B cell (primary cell): Measurements from ENCODE around the gene PCSK6. TPM values are rescaled to one million over a fixed set of nuclear protein-coding genes. Genes with fewer than 3 reads are reported as not detected.

Experiments
- ATAC-seq: fragments of 200-7000 bp; cut with Tn5 transposase; one replicate; pipeline ENCODE4 v1.10.0; 2021; ENCODE audit warnings: low read depth, mild to moderate bottlenecking, moderate number of reproducible peaks, moderate library complexity
- CTCF ChIA-PET: fragments of 350-600 bp; sonication (Branson Sonifier 250); formaldehyde crosslinking; loops from one replicate; lab custom pipeline; 2021; ENCODE audit warnings: antibody characterized with exemption, inconsistent platforms; lab: Charles Lee
- POLR2A ChIA-PET: fragments of 350-600 bp; sonication (Branson Sonifier 250); formaldehyde crosslinking; loops from one replicate; lab custom pipeline; 2021; ENCODE audit warnings: antibody characterized with exemption; lab: Charles Lee
- DNase-seq: peaks from one replicate; pipeline ENCODE4 v3.0.0; 2013
- H2AFZ ChIP-seq: 2 replicates; pipeline ENCODE4 v1.6.1; 2012; ENCODE audit warnings: mild to moderate bottlenecking, low read depth, low read length; ENCODE audit not compliant: insufficient read depth, poor library complexity, severe bottlenecking
- H3K27ac ChIP-seq, 2 donors: 1 replicate in 1 of 2; 2 replicates in 1 of 2; pipeline ENCODE4 v1.5.1; 2012 to 2013; ENCODE audit warnings: low read length in 2 of 2, mild to moderate bottlenecking in 2 of 2, moderate library complexity in 1 of 2
- H3K27me3 ChIP-seq, 4 experiments: fragments of 200-600 bp in 1 of 4; sonication (generic) in 1 of 4; replicated peaks in 1 of 4; 1 replicate in 2 of 4; 2 replicates in 2 of 4; pipeline versions ENCODE4 v1.6.1 to v1.7.0; 2013 to 2016; ENCODE audit warnings: low read length in 3 of 4, mild to moderate bottlenecking in 2 of 4, mixed read lengths in 1 of 4, moderate library complexity in 1 of 4; ENCODE audit not compliant: insufficient read depth in 4 of 4, control insufficient read depth in 3 of 4; ENCODE audit errors: control extremely low read depth in 1 of 4
- H3K36me3 ChIP-seq, 2 experiments: replicated peaks in 1 of 2; 1 replicate in 1 of 2; 2 replicates in 1 of 2; pipeline versions ENCODE4 v1.6.1 to v1.7.1; 2013; ENCODE audit warnings: low read length in 1 of 2; ENCODE audit not compliant: insufficient read depth in 2 of 2, control insufficient read depth in 1 of 2; ENCODE audit errors: control extremely low read depth in 1 of 2, extremely low read depth in 1 of 2
- H3K4me1 ChIP-seq, 2 donors: fragments of 200-600 bp in 1 of 2; sonication (generic) in 1 of 2; 1 replicate in 1 of 2; 2 replicates in 1 of 2; pipeline versions ENCODE4 v1.5.1 to v1.6.1; 2013 to 2017; ENCODE audit warnings: low read length in 2 of 2; ENCODE audit not compliant: control insufficient read depth in 2 of 2, insufficient read depth in 2 of 2
- H3K4me2 ChIP-seq: replicated peaks from 2 replicates; pipeline ENCODE3; 2012; ENCODE audit warnings: mild to moderate bottlenecking, low read depth, low read length; ENCODE audit not compliant: poor library complexity, severe bottlenecking
- H3K4me3 ChIP-seq, 5 experiments: fragments of 200-600 bp in 1 of 5; sonication (generic) in 1 of 5; 1 replicate in 3 of 5; 2 replicates in 2 of 5; pipeline versions ENCODE4 v1.5.1 to v1.7.0; 2011 to 2016; ENCODE audit warnings: low read length in 4 of 5, mild to moderate bottlenecking in 4 of 5, low read depth in 2 of 5, control low read depth in 1 of 5, moderate library complexity in 1 of 5; ENCODE audit not compliant: insufficient read depth in 1 of 5; ENCODE audit errors: control extremely low read depth in 1 of 5, extremely low read depth in 1 of 5
- H3K79me2 ChIP-seq: fragments of 200-600 bp; sonication (generic); one replicate; pipeline ENCODE4 v1.6.0; 2016; ENCODE audit warnings: low read length; ENCODE audit not compliant: control insufficient read depth, insufficient read depth
- H3K9ac ChIP-seq: fragments of 200-600 bp; sonication (generic); 2 replicates; pipeline ENCODE4 v1.6.1; 2017; ENCODE audit warnings: mild to moderate bottlenecking, low read length, moderate library complexity
- H3K9me3 ChIP-seq, 3 donors: one replicate each; pipeline versions ENCODE4 v1.6.1 to v1.7.1; 2013; ENCODE audit warnings: low read length in 2 of 3; ENCODE audit not compliant: control insufficient read depth in 2 of 3, insufficient read depth in 1 of 3; ENCODE audit errors: control extremely low read depth in 1 of 3
- H4K20me1 ChIP-seq: 2 replicates; pipeline ENCODE4 v1.6.0; 2012; ENCODE audit warnings: mild to moderate bottlenecking, low read length; ENCODE audit not compliant: insufficient read depth, control insufficient read depth, poor library complexity, severe bottlenecking
- H3K27ac Mint-ChIP-seq: one replicate; pipeline ENCODE4 v1.8.0; 2021; ENCODE audit warnings: mixed read lengths
- H3K27me3 Mint-ChIP-seq: one replicate; pipeline ENCODE4 v1.8.0; 2021; ENCODE audit warnings: mixed read lengths
- H3K4me1 Mint-ChIP-seq: one replicate; pipeline ENCODE4 v1.8.0; 2021; ENCODE audit warnings: mixed read lengths
- H3K4me3 Mint-ChIP-seq: one replicate; pipeline ENCODE4 v1.8.0; 2021; ENCODE audit warnings: mixed read lengths
- H3K9me3 Mint-ChIP-seq: one replicate; pipeline ENCODE4 v1.8.0; 2022; ENCODE audit warnings: mixed read lengths; ENCODE audit not compliant: insufficient read depth
- CTCF ChIP-seq: fragments of 200-600 bp; IDR thresholded peaks from one replicate; pipeline ENCODE4 v1.8.0; 2022; ENCODE audit warnings: antibody characterized with exemption, mild to moderate bottlenecking
- EZH2 ChIP-seq: IDR thresholded peaks from 2 replicates; pipeline ENCODE4 v1.6.1; 2012; ENCODE audit warnings: borderline replicate concordance, low read depth, mild to moderate bottlenecking, moderate library complexity, low read length; ENCODE audit not compliant: insufficient read depth, poor library complexity, severe bottlenecking
- WGBS: methylation state at CpG from one replicate; pipeline ENCODE4 v1.1.5; 2013; ENCODE audit warnings: missing lambda C conversion rate; ENCODE audit not compliant: insufficient coverage; 5-methylcytosine and 5-hydroxymethylcytosine counted together
- intact Hi-C: fragments of 100-400 bp; cut with micrococcal nuclease; formaldehyde crosslinking; loops from one replicate; pipeline ENCODE4 v1.10.0; 2022
- polyA plus RNA-seq: library from polyadenylated mRNA; depleted of rRNA; stranded (reverse); fragments of >200 nt; gene quantifications from 2 replicates; pipeline ENCODE4 v1.2.3, GENCODE V29; 2012
- total RNA-seq, 2 donors: library from RNA; stranded (reverse); fragments of 120-200 nt in 1 of 2; gene quantifications; 1 replicate in 1 of 2; 2 replicates in 1 of 2; pipeline versions ENCODE4 v1.2.3 to v1.2.4, GENCODE V29; 2013 to 2022

PCSK6 gene
- total and polyA plus RNA-seq, 2 donors (not counting 1 experiment from before 2014, with no cell fraction given), result 0.66 to 1.6 TPM

GRCh38 chr15:101459579-101460300, 29.8 kb downstream of the PCSK6 start:
- Mint-ChIP-seq H3K4me1 (no peaks in the 10 kb centered on the region), H3K4me3 (no peak overlapping the region), H3K9me3 (no peaks in the 10 kb centered on the region), H3K27me3 (peaks cover 24% of the 10 kb centered on the region), H3K27ac (no peak overlapping the region)
- H3K4me3 ChIP-seq, result no peak overlapping the region
- H3K9me3 ChIP-seq, result no peaks in the 10 kb centered on the region
- no peaks in the 10 kb centered on the region for H3K79me2 ChIP-seq
- 93% methylated on average over 8 of the region's 12 CpGs for WGBS
- CTCF ChIA-PET, result no interaction called here
- no peaks in the 10 kb centered on the region for H4K20me1 ChIP-seq
- no peak overlapping the region for H2AFZ ChIP-seq
- H3K9ac ChIP-seq, result no peak overlapping the region
- TF ChIP-seq EZH2, result no peak
- no peak for TF ChIP-seq CTCF
- ATAC-seq, result no peak
- POLR2A ChIA-PET, result no interaction called here
- intact Hi-C loops, result no loop called here
- DNase-seq, result no peak
- no peak overlapping the region for H3K4me2 ChIP-seq
- no peak overlapping the region for H3K27ac ChIP-seq
- no peaks in the 10 kb centered on the region for H3K4me1 ChIP-seq
- no peaks in the 10 kb centered on the region for H3K36me3 ChIP-seq
- peaks cover 0 to 8% (median under 1%) of the 10 kb centered on the region in 4 experiments for H3K27me3 ChIP-seq

- Histone ChIP-seq H3K27ac (no peak overlapping the region), H3K4me2 (no peak overlapping the region), H3K9ac (no peak overlapping the region), H3K36me3 (no peaks in the 10 kb centered on the region), H3K27me3 (peaks cover 0 to 8% (median 0%) of the 10 kb centered on the region in 4 experiments), H4K20me1 (no peaks in the 10 kb centered on the region), H3K4me1 (no peaks in the 10 kb centered on the region), H3K79me2 (no peaks in the 10 kb centered on the region), H3K4me3 (no peak overlapping the region), H2AFZ (no peak overlapping the region), H3K9me3 (no peaks in the 10 kb centered on the region)
- no peaks in the 10 kb centered on the region for H3K9me3 Mint-ChIP-seq
- POLR2A ChIA-PET, result no interaction called here
- TF ChIP-seq EZH2, result no peak
- TF ChIP-seq CTCF, result no peak
- H3K27me3 Mint-ChIP-seq, result peaks cover 24% of the 10 kb centered on the region
- H3K4me1 Mint-ChIP-seq, result no peaks in the 10 kb centered on the region
- ATAC-seq, result no peak
- 87% methylated on average over 12 of the region's 16 CpGs for WGBS
- CTCF ChIA-PET, result no interaction called here
- no peak overlapping the region for H3K4me3 Mint-ChIP-seq
- intact Hi-C loops, result no loop called here
- no peak for DNase-seq
- no peak overlapping the region for H3K27ac Mint-ChIP-seq
These were observed 30.5 kb downstream of the PCSK6 start for GRCh38 chr15:101458908-101459578.
